Measurements from ENCODE around the gene CCDC32.

- TF ChIP-seq CTCF (IDR thresholded peaks at IDR 0.05): no peak
- no peak for TF ChIP-seq USF2 (CRISPR knock-in tag; IDR thresholded peaks at IDR 0.05)
- TF ChIP-seq SP1 (CRISPR knock-in tag; conservative IDR thresholded peaks at IDR 0.05): no peak
- no peak for TF ChIP-seq ZNF423 (CRISPR knock-in tag; IDR thresholded peaks at IDR 0.05)
- no peak for TF ChIP-seq ETV6 (CRISPR knock-in tag; IDR thresholded peaks at IDR 0.05)
- TF ChIP-seq CDX4 (CRISPR knock-in tag; IDR thresholded peaks at IDR 0.05; ENCODE audit: borderline replicate concordance): no peak
Measured at GRCh38 chr15:40590667-40591050, 25.8 kb upstream of the CCDC32 start.
